ENCODE data around the gene KDM4C. TPM values are rescaled to one million over a fixed set of nuclear protein-coding genes. Genes with fewer than 3 reads are reported as not detected.

Gene KDM4C
- total RNA-seq, 1 donor, result 50.7 TPM

GRCh38 chr9:7172154-7173115 lies 414.7 kb downstream of the KDM4C start:
- peaks cover 3% of the 10 kb centered on the region for H3K4me1 ChIP-seq (ENCODE audit: insufficient read depth, low read length)
- H3K9me3 ChIP-seq (ENCODE audit: low read depth, low read length), result no peaks in the 10 kb centered on the region
- no peaks in the 10 kb centered on the region for H4K20me1 ChIP-seq (ENCODE audit: insufficient read depth, low read length)
- DNase-seq (ENCODE audit: insufficient read length, low spot score, missing footprints), result no peak
- no peaks in the 10 kb centered on the region for H3K79me2 ChIP-seq (ENCODE audit: insufficient read depth, low read length)
- peaks cover 11% of the 10 kb centered on the region for H3K36me3 ChIP-seq (ENCODE audit: insufficient read depth, low read length)
- no peak overlapping the region for H3K4me3 ChIP-seq (ENCODE audit: insufficient read depth, low read length)
- H3K27ac ChIP-seq (ENCODE audit: low read depth, low read length), result no peak overlapping the region
- H2AFZ ChIP-seq (ENCODE audit: low read length), result no peak overlapping the region
- no peak for TF ChIP-seq CTCF (IDR thresholded peaks at IDR 0.05; ENCODE audit: extremely low read depth, low read depth, low read length)
- H3K4me2 ChIP-seq (ENCODE audit: insufficient read depth, low read length), result no peak overlapping the region
- H3K27me3 ChIP-seq (ENCODE audit: insufficient read depth, low read length), result no peaks in the 10 kb centered on the region

- Histone ChIP-seq H3K27me3 (ENCODE audit: insufficient read depth, low read length) (no peaks in the 10 kb centered on the region), H3K27ac (ENCODE audit: low read depth, low read length) (no peak overlapping the region), H3K9me3 (ENCODE audit: low read depth, low read length) (no peaks in the 10 kb centered on the region), H3K4me2 (ENCODE audit: insufficient read depth, low read length) (no peak overlapping the region), H3K36me3 (ENCODE audit: insufficient read depth, low read length) (peaks cover 11% of the 10 kb centered on the region), H3K79me2 (ENCODE audit: insufficient read depth, low read length) (no peaks in the 10 kb centered on the region), H4K20me1 (ENCODE audit: insufficient read depth, low read length) (no peaks in the 10 kb centered on the region), H3K4me3 (ENCODE audit: insufficient read depth, low read length) (no peak overlapping the region), H2AFZ (ENCODE audit: low read length) (no peak overlapping the region), H3K4me1 (ENCODE audit: insufficient read depth, low read length) (peaks cover 3% of the 10 kb centered on the region)
- DNase-seq (ENCODE audit: insufficient read length, low spot score, missing footprints), result no peak
- TF ChIP-seq CTCF (IDR thresholded peaks at IDR 0.05; ENCODE audit: extremely low read depth, low read depth, low read length), result no peak
These were observed 415.4 kb downstream of the KDM4C start for GRCh38 chr9:7173139-7173538.

GRCh38 chr9:7174301-7174700 lies 416.5 kb downstream of the KDM4C start:
- H3K4me2 ChIP-seq (ENCODE audit: insufficient read depth, low read length), result no peak overlapping the region
- no peaks in the 10 kb centered on the region for H3K9me3 ChIP-seq (ENCODE audit: low read depth, low read length)
- no peak overlapping the region for H2AFZ ChIP-seq (ENCODE audit: low read length)
- H3K36me3 ChIP-seq (ENCODE audit: insufficient read depth, low read length), result peaks cover 11% of the 10 kb centered on the region
- peaks cover 3% of the 10 kb centered on the region for H3K4me1 ChIP-seq (ENCODE audit: insufficient read depth, low read length)
- no peaks in the 10 kb centered on the region for H3K79me2 ChIP-seq (ENCODE audit: insufficient read depth, low read length)
- no peak overlapping the region for H3K27ac ChIP-seq (ENCODE audit: low read depth, low read length)
- TF ChIP-seq CTCF (IDR thresholded peaks at IDR 0.05; ENCODE audit: extremely low read depth, low read depth, low read length), result no peak
- no peaks in the 10 kb centered on the region for H4K20me1 ChIP-seq (ENCODE audit: insufficient read depth, low read length)
- no peak overlapping the region for H3K4me3 ChIP-seq (ENCODE audit: insufficient read depth, low read length)
- no peak for DNase-seq (ENCODE audit: insufficient read length, low spot score, missing footprints)
- H3K27me3 ChIP-seq (ENCODE audit: insufficient read depth, low read length), result no peaks in the 10 kb centered on the region

- Histone ChIP-seq H3K4me3 (ENCODE audit: insufficient read depth, low read length) (no peak overlapping the region), H4K20me1 (ENCODE audit: insufficient read depth, low read length) (no peaks in the 10 kb centered on the region), H3K27me3 (ENCODE audit: insufficient read depth, low read length) (no peaks in the 10 kb centered on the region)
These were observed 417.1 kb downstream of the KDM4C start for GRCh38 chr9:7174884-7175283.

More at GRCh38 chr9:7174884-7175283, 417.1 kb downstream of the KDM4C start:
- Histone ChIP-seq H3K79me2 (ENCODE audit: insufficient read depth, low read length) (no peaks in the 10 kb centered on the region), H3K27ac (ENCODE audit: low read depth, low read length) (no peak overlapping the region), H3K4me2 (ENCODE audit: insufficient read depth, low read length) (no peak overlapping the region), H3K36me3 (ENCODE audit: insufficient read depth, low read length) (peaks cover 11% of the 10 kb centered on the region), H2AFZ (ENCODE audit: low read length) (no peak overlapping the region), H3K9me3 (ENCODE audit: low read depth, low read length) (no peaks in the 10 kb centered on the region), H3K4me1 (ENCODE audit: insufficient read depth, low read length) (peaks cover 3% of the 10 kb centered on the region)
- DNase-seq (ENCODE audit: insufficient read length, low spot score, missing footprints), result no peak
- no peak for TF ChIP-seq CTCF (IDR thresholded peaks at IDR 0.05; ENCODE audit: extremely low read depth, low read depth, low read length)

All from osteoblast (primary cell).